Keratinocyte (primary cell): ENCODE measurements around the gene PGA4. TPM values are rescaled to one million over a fixed set of nuclear protein-coding genes. Genes with fewer than 3 reads are reported as not detected.

Experiments used
- DNase-seq: peaks from one replicate; pipeline ENCODE4 v3.0.0-alpha.2; 2011; ENCODE audit warnings: low read depth, missing footprints, low spot score
- FAIRE-seq: peaks from 2 replicates; lab custom pipeline; 2011; peaks lifted over from hg19 to GRCh38; lab: Jason Lieb, UNC
- H2AFZ ChIP-seq: 2 replicates; pipeline ENCODE4 v1.6.0; 2012; ENCODE audit warnings: low read length, control low read depth, inconsistent platforms; ENCODE audit not compliant: control insufficient read depth
- H3K27ac ChIP-seq: 2 replicates; pipeline ENCODE4 v1.5.1; 2011; ENCODE audit warnings: low read length; ENCODE audit not compliant: control insufficient read depth, insufficient read depth
- H3K27me3 ChIP-seq: 3 replicates; pipeline ENCODE4 v1.6.0; 2011; ENCODE audit warnings: low read length; ENCODE audit not compliant: control insufficient read depth, insufficient read depth; ENCODE audit errors: extremely low read depth
- H3K36me3 ChIP-seq, 2 experiments: 2 replicates in 1 of 2; 3 replicates in 1 of 2; pipeline ENCODE4 v1.5.1; 2011; ENCODE audit warnings: low read length in 2 of 2, mild to moderate bottlenecking in 1 of 2; ENCODE audit not compliant: control insufficient read depth in 2 of 2, insufficient read depth in 2 of 2; ENCODE audit errors: extremely low read depth in 1 of 2
- H3K4me1 ChIP-seq: 3 replicates; pipeline ENCODE4 v1.5.1; 2011; ENCODE audit warnings: low read length; ENCODE audit not compliant: control insufficient read depth, insufficient read depth; ENCODE audit errors: extremely low read depth
- H3K4me2 ChIP-seq: 3 replicates; pipeline ENCODE4 v1.6.0; 2011; ENCODE audit warnings: low read depth, low read length; ENCODE audit not compliant: control insufficient read depth, insufficient read depth; ENCODE audit errors: extremely low read depth
- H3K4me3 ChIP-seq, 3 experiments: fragments of 200-600 bp in 1 of 3; sonication (generic) in 1 of 3; 2 replicates in 2 of 3; 3 replicates in 1 of 3; pipeline ENCODE4 v1.5.1; 2011 to 2016; ENCODE audit warnings: low read length in 3 of 3, mild to moderate bottlenecking in 3 of 3, control low read depth in 2 of 3, inconsistent platforms in 1 of 3, low read depth in 1 of 3, mixed read lengths in 1 of 3, mixed run types in 1 of 3, moderate library complexity in 1 of 3; ENCODE audit not compliant: control insufficient read depth in 2 of 3, insufficient read depth in 2 of 3; ENCODE audit errors: extremely low read depth in 1 of 3
- H3K79me2 ChIP-seq: 2 replicates; pipeline ENCODE4 v1.6.0; 2012; ENCODE audit warnings: low read length; ENCODE audit not compliant: control insufficient read depth, insufficient read depth
- H3K9ac ChIP-seq: 3 replicates; pipeline ENCODE4 v1.6.0; 2011; ENCODE audit warnings: low read length; ENCODE audit not compliant: control insufficient read depth, insufficient read depth; ENCODE audit errors: extremely low read depth
- H3K9me1 ChIP-seq: 3 replicates; pipeline ENCODE4 v1.6.0; 2011; ENCODE audit warnings: low read length; ENCODE audit not compliant: control insufficient read depth, insufficient read depth; ENCODE audit errors: extremely low read depth
- H3K9me3 ChIP-seq: 2 replicates; pipeline ENCODE4 v1.5.1; 2012; ENCODE audit warnings: low read depth, low read length; ENCODE audit not compliant: control insufficient read depth
- H4K20me1 ChIP-seq: 3 replicates; pipeline ENCODE4 v1.6.0; 2011; ENCODE audit warnings: low read length; ENCODE audit not compliant: control insufficient read depth, insufficient read depth; ENCODE audit errors: extremely low read depth
- CTCF ChIP-seq, 3 experiments: IDR thresholded peaks in 1 of 3; conservative IDR thresholded peaks in 1 of 3; optimal IDR thresholded peaks in 1 of 3; 2 replicates in 2 of 3; 3 replicates in 1 of 3; pipeline versions ENCODE3 to v1.5.1; 2011; ENCODE audit warnings: low read length in 3 of 3, mild to moderate bottlenecking in 3 of 3, moderate library complexity in 2 of 3, control low read depth in 1 of 3, inconsistent platforms in 1 of 3; ENCODE audit not compliant: insufficient read depth in 2 of 3; ENCODE audit errors: extremely low read depth in 1 of 3
- EZH2 ChIP-seq: IDR thresholded peaks from one replicate; pipeline ENCODE4 v1.6.1; 2012; ENCODE audit warnings: inconsistent platforms, mild to moderate bottlenecking, low read length, moderate library complexity
- dilution Hi-C: fragments of 300-500 bp; cut with MboI; formaldehyde crosslinking; loops from one replicate; pipeline ENCODE4 v1.7.0; 2020; ENCODE audit warnings: low sequenced_read_pairs; ENCODE audit not compliant: extremely low pct_ligation_motif_present
- polyA plus RNA-seq, 5 experiments: library from polyadenylated mRNA; depleted of rRNA in 3 of 5; stranded (reverse) in 3 of 5; stranded (forward) in 1 of 5; unstranded in 1 of 5; fragments of >200 nt; gene quantifications; 1 replicate in 1 of 5; 2 replicates in 3 of 5; 3 replicates in 1 of 5; pipeline versions ENCODE4 v1.2.1 to v1.2.3, GENCODE V29; 2011 to 2012; ENCODE audit warnings: missing spikeins in 2 of 5, low read depth in 1 of 5, low replicate concordance in 1 of 5

The PGA4 gene
- polyA plus RNA-seq, 1 donor (not counting 4 experiments of a cell fraction or from before 2014, with no cell fraction given): not detected

- FAIRE-seq (no peak), DNase-seq (no peak)
- TF ChIP-seq CTCF (optimal IDR thresholded peaks at IDR 0.05 in 1 of 3, IDR thresholded peaks at IDR 0.05 in 1 of 3, conservative IDR thresholded peaks at IDR 0.05 in 1 of 3; ENCODE audit: extremely low read depth in 1 of 3, insufficient read depth in 2 of 3, low read length in 3 of 3): no peak
- no peak for TF ChIP-seq EZH2
- H3K4me2 ChIP-seq: no peak overlapping the region
- H2AFZ ChIP-seq: no peak overlapping the region
- no peak overlapping the region for H3K9ac ChIP-seq
- H3K4me1 ChIP-seq: peaks cover 11% of the 10 kb centered on the region
- H4K20me1 ChIP-seq: no peaks in the 10 kb centered on the region
- H3K9me1 ChIP-seq: no peaks in the 10 kb centered on the region
- no peak overlapping the region for H3K4me3 ChIP-seq
- H3K27me3 ChIP-seq: no peaks in the 10 kb centered on the region
- dilution Hi-C loops: no loop called here
- no peaks in the 10 kb centered on the region for H3K79me2 ChIP-seq
- H3K27ac ChIP-seq: no peak overlapping the region
- no peaks in the 10 kb centered on the region for H3K9me3 ChIP-seq
- H3K36me3 ChIP-seq: no peaks in the 10 kb centered on the region
These were observed 46.6 kb downstream of the PGA4 start for GRCh38 chr11:61268588-61269250.

GRCh38 chr11:61270354-61271076 is 48.4 kb downstream of the PGA4 start:
- Histone ChIP-seq H3K79me2 (no peaks in the 10 kb centered on the region), H3K9me3 (no peaks in the 10 kb centered on the region), H3K9ac (no peak overlapping the region), H3K27me3 (peaks cover 2% of the 10 kb centered on the region), H3K4me2 (no peak overlapping the region), H3K27ac (no peak overlapping the region), H3K36me3 (no peaks in the 10 kb centered on the region), H3K4me1 (peaks cover 23% of the 10 kb centered on the region), H2AFZ (no peak overlapping the region), H4K20me1 (no peaks in the 10 kb centered on the region), H3K9me1 (no peaks in the 10 kb centered on the region), H3K4me3 (no peak overlapping the region)
- no peak for FAIRE-seq
- dilution Hi-C loops: no loop called here
- no peak for DNase-seq
- TF ChIP-seq CTCF (optimal IDR thresholded peaks at IDR 0.05 in 1 of 3, IDR thresholded peaks at IDR 0.05 in 1 of 3, conservative IDR thresholded peaks at IDR 0.05 in 1 of 3; ENCODE audit: extremely low read depth in 1 of 3, insufficient read depth in 2 of 3, low read length in 3 of 3) (no peak), EZH2 (no peak)
